PC-9 (cell line): ENCODE measurements around the gene NLRP1. TPM values are rescaled to one million over a fixed set of nuclear protein-coding genes. Genes with fewer than 3 reads are reported as not detected.

Experiments
- BruUV-seq: library from RNA; stranded (reverse); fragments of 400-500 nt; replicated peaks from 2 replicates; lab custom pipeline; 2021; lab: Mats Ljungman, UMichigan
- CTCF ChIA-PET: fragments of 300-600 bp; sonication (Branson Sonifier 250); formaldehyde crosslinking; loops from one replicate; lab custom pipeline; 2022; ENCODE audit warnings: antibody characterized with exemption; lab: Charles Lee
- POLR2A ChIA-PET: fragments of 300-600 bp; sonication (Branson Sonifier 250); formaldehyde crosslinking; loops from one replicate; lab custom pipeline; 2022; ENCODE audit warnings: antibody characterized with exemption; ENCODE audit not compliant: unreplicated experiment; lab: Charles Lee
- DNase-seq, 2 experiments: peaks; one replicate each; pipeline versions ENCODE4 v3.0.0 to v3.0.0-alpha.2; 2015 to 2022; ENCODE audit warnings: mixed read lengths in 1 of 2
- H2AFZ ChIP-seq: fragments of 200-600 bp; sonication (generic); 2 replicates; pipeline ENCODE4 v1.8.1; 2017; ENCODE audit warnings: antibody characterized with exemption
- H3F3A ChIP-seq: fragments of 200-600 bp; sonication (generic); 2 replicates; pipeline ENCODE4 v1.8.1; 2017; ENCODE audit warnings: antibody characterized with exemption, mild to moderate bottlenecking, low read depth; ENCODE audit not compliant: insufficient read depth
- H3K27ac ChIP-seq: fragments of 200-600 bp; sonication (generic); 2 replicates; pipeline ENCODE4 v1.6.1; 2016; ENCODE audit warnings: mixed run types
- H3K27me3 ChIP-seq: fragments of 200-600 bp; sonication (generic); 2 replicates; pipeline ENCODE4 v1.6.1; 2016; ENCODE audit warnings: low read depth, mixed run types; ENCODE audit not compliant: insufficient read depth
- H3K36me3 ChIP-seq: fragments of 200-600 bp; sonication (generic); 2 replicates; pipeline ENCODE4 v1.6.1; 2016; ENCODE audit warnings: low read depth, mixed run types
- H3K4me1 ChIP-seq: fragments of 200-600 bp; sonication (generic); replicated peaks from 2 replicates; pipeline ENCODE4 v1.6.1; 2016; ENCODE audit warnings: mixed run types; ENCODE audit not compliant: insufficient read depth
- H3K4me2 ChIP-seq: fragments of 200-600 bp; sonication (generic); 2 replicates; pipeline ENCODE4 v1.6.1; 2017; ENCODE audit warnings: mixed run types
- H3K4me3 ChIP-seq: fragments of 200-600 bp; sonication (generic); 2 replicates; pipeline ENCODE4 v1.6.1; 2016; ENCODE audit warnings: mixed run types
- H3K79me2 ChIP-seq: fragments of 200-600 bp; sonication (generic); 2 replicates; pipeline ENCODE4 v1.6.1; 2017; ENCODE audit warnings: low read depth, mixed run types
- H3K9me2 ChIP-seq: fragments of 200-600 bp; sonication (generic); 2 replicates; pipeline ENCODE4 v1.8.1; 2017; ENCODE audit warnings: mild to moderate bottlenecking; ENCODE audit not compliant: insufficient read depth
- H3K9me3 ChIP-seq: fragments of 200-600 bp; sonication (generic); 2 replicates; pipeline ENCODE4 v1.8.1; 2016; ENCODE audit warnings: low read depth; ENCODE audit not compliant: insufficient read depth
- H4K20me1 ChIP-seq: fragments of 200-600 bp; sonication (generic); 2 replicates; pipeline ENCODE4 v1.8.1; 2017; ENCODE audit not compliant: insufficient read depth
- CTCF ChIP-seq: fragments of 200-600 bp; sonication (generic); conservative IDR thresholded peaks from 2 replicates; pipeline ENCODE4 v1.6.1; 2017; ENCODE audit warnings: mixed run types, antibody characterized with exemption, mild to moderate bottlenecking, moderate library complexity
- EZH2 ChIP-seq: fragments of 200-600 bp; sonication (generic); IDR thresholded peaks from 2 replicates; pipeline ENCODE4 v1.8.0; 2017; ENCODE audit warnings: antibody characterized with exemption, low read depth
- intact Hi-C: fragments of 100-400 bp; cut with micrococcal nuclease; formaldehyde crosslinking; loops from one replicate; pipeline ENCODE4 v1.10.0; 2022; ENCODE audit not compliant: unreplicated experiment
- total RNA-seq: library from RNA; stranded (reverse); gene quantifications from 2 replicates; pipeline ENCODE4 v1.2.3, GENCODE V29; 2021

Gene NLRP1
- total RNA-seq, 1 experiment from 2014 or later: 0.63 TPM

DNA sequence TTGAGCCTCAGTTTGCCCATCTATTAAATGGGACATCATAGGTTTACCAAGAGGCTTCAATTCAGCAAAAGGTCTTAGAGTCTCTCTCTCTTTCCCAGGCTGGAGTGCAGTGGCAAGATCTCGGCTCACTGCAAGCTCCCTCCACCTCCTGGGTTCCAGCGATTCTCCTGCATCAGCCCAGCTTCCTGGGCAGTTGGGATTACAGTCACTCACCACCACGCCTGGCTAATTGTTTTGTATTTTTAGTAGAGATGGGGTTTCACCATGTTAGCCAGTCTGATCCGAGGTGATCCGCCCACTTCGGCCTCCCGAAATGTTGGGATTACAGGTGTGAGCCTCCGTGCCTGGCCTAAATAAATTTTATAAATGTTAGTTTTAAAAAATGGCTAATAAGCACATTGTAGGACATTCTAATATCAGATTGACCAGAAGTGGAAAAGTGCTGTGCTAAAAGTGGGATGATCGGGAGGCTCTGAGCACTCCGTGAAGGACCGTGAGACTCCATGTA is 1.0 kb upstream of the NLRP1 start:
- no peak overlapping the region for H3K4me3 ChIP-seq
- peaks cover 15% of the 10 kb centered on the region; the same call in 1 of the 2 replicates for H3K4me1 ChIP-seq
- BruUV-seq: no TSS peak
- ChIA-PET POLR2A (no interaction called here), CTCF (no interaction called here)
- peak overlapping the region; percentile 45; the same call in 1 of the 2 replicates for H3K27ac ChIP-seq
- TF ChIP-seq CTCF (no peak), EZH2 (no peak)
- no peaks in the 10 kb centered on the region for H3K9me2 ChIP-seq
- H2AFZ ChIP-seq: no peak overlapping the region
- peaks cover 25% of the 10 kb centered on the region for H4K20me1 ChIP-seq
- H3K79me2 ChIP-seq: no peaks in the 10 kb centered on the region
- H3K27me3 ChIP-seq: no peaks in the 10 kb centered on the region
- no peak for DNase-seq
- peaks cover 7% of the 10 kb centered on the region for H3F3A ChIP-seq
- intact Hi-C loops: loop anchor here (5.0 kb wide), 2 partner anchors 122 to 1062 kb away; no protein-coding TSS in a partner anchor
- H3K9me3 ChIP-seq: no peaks in the 10 kb centered on the region
- H3K4me2 ChIP-seq: no peak overlapping the region
- H3K36me3 ChIP-seq: no peaks in the 10 kb centered on the region

- Histone ChIP-seq H3K4me3 (no peak overlapping the region), H3K9me2 (no peaks in the 10 kb centered on the region), H2AFZ (no peak overlapping the region), H3K36me3 (no peaks in the 10 kb centered on the region), H3K27ac (no peak overlapping the region), H4K20me1 (peaks cover 20% of the 10 kb centered on the region), H3F3A (peaks cover 7% of the 10 kb centered on the region), H3K4me1 (peaks cover 15% of the 10 kb centered on the region; the same call in 1 of the 2 replicates), H3K9me3 (no peaks in the 10 kb centered on the region), H3K4me2 (no peak overlapping the region), H3K27me3 (no peaks in the 10 kb centered on the region), H3K79me2 (no peaks in the 10 kb centered on the region)
- CTCF ChIA-PET: no interaction called here
- DNase-seq: no peak
- POLR2A ChIA-PET: no interaction called here
- intact Hi-C loops: no loop called here
- TF ChIP-seq CTCF (no peak), EZH2 (no peak)
- BruUV-seq: no TSS peak
Measured at GRCh38 chr17:5583426-5584382, 605 bp downstream of the NLRP1 start.

DNA sequence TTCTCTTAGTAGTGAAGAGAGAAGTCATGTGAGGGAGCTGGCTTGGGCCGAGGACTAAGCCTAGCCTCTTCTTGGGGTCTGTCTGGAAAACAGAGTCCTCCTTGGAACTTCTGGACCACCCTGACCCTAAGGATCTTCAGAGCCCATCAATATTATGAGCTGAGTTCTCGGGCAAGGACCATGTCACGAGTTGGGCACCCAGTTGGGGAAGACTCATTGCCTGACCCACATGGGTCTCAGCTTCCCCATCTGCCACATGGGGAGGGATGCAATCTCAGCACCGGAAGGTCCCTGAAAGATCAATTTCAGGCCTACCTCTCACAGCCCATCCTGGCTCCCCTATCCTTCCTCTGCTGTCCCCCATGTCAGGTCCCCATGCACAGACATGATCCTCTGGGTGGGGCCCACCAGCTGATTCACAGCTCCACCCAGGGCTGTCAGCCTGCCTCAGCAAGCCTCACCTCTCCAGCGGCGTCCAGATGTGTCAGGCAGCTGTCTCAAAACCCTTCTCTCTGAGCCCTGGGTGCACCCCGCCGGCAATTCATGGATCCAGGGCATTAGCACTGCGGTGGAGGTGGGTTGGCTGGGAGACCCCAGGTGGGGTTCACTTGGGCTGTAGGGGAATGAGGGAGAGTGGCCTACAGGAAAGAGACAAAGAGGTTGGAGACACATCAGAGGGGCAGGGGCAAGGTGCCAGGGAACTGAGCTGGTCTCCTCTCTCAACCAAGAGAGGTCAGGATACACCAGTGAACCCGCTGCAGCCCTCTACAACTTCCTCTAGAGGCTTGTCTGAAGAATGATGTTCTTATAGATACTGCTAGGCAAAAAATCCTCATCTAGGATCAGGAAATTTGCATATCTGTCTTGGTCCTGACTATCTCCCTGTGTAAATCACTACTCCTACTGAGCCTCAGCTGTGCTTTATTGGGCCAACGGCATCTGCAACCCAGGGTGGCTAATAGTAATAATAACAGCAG is 1.8 kb downstream of the NLRP1 start:
- no peak overlapping the region for H3K4me3 ChIP-seq
- TF ChIP-seq EZH2: no peak
- TF ChIP-seq CTCF: no peak
- no TSS peak for BruUV-seq
- H3K4me2 ChIP-seq: no peak overlapping the region
- H3K79me2 ChIP-seq: no peaks in the 10 kb centered on the region
- no peak overlapping the region for H2AFZ ChIP-seq
- H3K27ac ChIP-seq: no peak overlapping the region
- no peaks in the 10 kb centered on the region for H3K27me3 ChIP-seq
- no peaks in the 10 kb centered on the region for H3K36me3 ChIP-seq
- ChIA-PET CTCF (interaction anchor here (0.6 kb wide), 1 partner anchor 1425 kb away, joined by 3 read pairs; no protein-coding TSS in a partner anchor), POLR2A (no interaction called here)
- intact Hi-C loops: no loop called here
- peaks cover 15% of the 10 kb centered on the region; the same call in 1 of the 2 replicates for H3K4me1 ChIP-seq
- no peaks in the 10 kb centered on the region for H3K9me3 ChIP-seq
- no peak for DNase-seq
- H4K20me1 ChIP-seq: peaks cover 10% of the 10 kb centered on the region
- peaks cover 7% of the 10 kb centered on the region for H3F3A ChIP-seq
- no peaks in the 10 kb centered on the region for H3K9me2 ChIP-seq
